ENCODE data around the gene GID4. TPM values are rescaled to one million over a fixed set of nuclear protein-coding genes. Genes with fewer than 3 reads are reported as not detected.

GID4 gene
- total and polyA plus RNA-seq, 2 of the 4 experiments (the other 2 are of a cell fraction), result 3.9 to 5.6 TPM

DNA sequence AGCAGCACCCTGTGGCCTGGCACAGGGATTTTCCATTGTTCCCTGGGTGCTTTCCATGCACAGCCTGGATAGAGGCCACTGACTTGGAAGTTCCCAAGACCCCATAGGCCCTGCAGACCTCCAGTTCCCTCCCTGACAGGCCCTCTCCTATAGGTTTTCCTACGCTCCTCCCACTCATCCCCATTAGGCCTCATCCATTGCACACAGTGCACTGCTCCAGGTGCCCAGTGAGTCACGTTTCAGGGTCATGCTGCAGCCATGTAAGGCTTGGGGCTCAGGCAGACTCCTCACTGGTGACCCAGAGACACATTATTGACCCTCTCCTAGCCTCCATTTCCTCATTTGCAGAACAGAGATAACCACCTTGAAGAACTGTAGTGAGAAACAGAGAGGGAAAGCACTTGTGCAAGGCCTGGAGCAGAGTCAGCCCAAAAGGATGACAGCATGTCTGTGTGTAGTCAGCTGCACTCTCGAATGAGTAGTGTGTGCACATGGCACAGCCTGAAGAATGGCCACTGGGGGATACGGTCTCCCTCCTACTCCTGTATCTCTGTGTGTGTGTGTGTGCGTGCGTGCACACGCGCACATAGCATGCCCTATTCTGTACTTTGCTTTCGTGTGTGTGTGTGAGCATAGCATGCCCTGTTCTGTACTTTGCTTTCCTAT is 39.7 kb upstream of the GID4 start:
- no peak overlapping the region for H3K23ac ChIP-seq (ENCODE audit: low read depth, low read length)
- intact Hi-C loops (cut with micrococcal nuclease), result no loop called here
- dilution Hi-C loops (cut with HindIII; ENCODE audit: low sequenced_read_pairs, unreplicated experiment), result no loop called here
- DNase-seq (peak; percentile 50), ATAC-seq (ENCODE audit: low read depth) (0 out of 2 replicates have a peak, but pooled peaks have one; percentile 27)
- H2BK5ac ChIP-seq (ENCODE audit: low read depth, low read length, poor library complexity, severe bottlenecking), result no peak overlapping the region
- H2AFZ ChIP-seq (replicated peaks; ENCODE audit: low read length, poor library complexity), result peak overlapping the region; percentile 74
- in situ Hi-C loops (cut with MboI; ENCODE audit: low sequenced_read_pairs), result no loop called here
- no peak overlapping the region for H3K27ac ChIP-seq (ENCODE audit: insufficient read depth, low read length)
- H4K8ac ChIP-seq (ENCODE audit: low read depth in 2 of 2, low read length in 2 of 2), result no peak overlapping the region
- no peak overlapping the region for H2AK5ac ChIP-seq (ENCODE audit: low read depth, low read length)
- BruUV-seq (replicated peaks), result no TSS peak
- no peak overlapping the region for H3K14ac ChIP-seq (replicated peaks; ENCODE audit: low read depth, low read length)
- no peaks in the 10 kb centered on the region for H3K36me3 ChIP-seq (ENCODE audit: control insufficient read depth, insufficient read depth, low read length)
- no peak overlapping the region for H3K56ac ChIP-seq (ENCODE audit: extremely low read depth, insufficient read depth, low read length)
- no peaks in the 10 kb centered on the region for H3K79me1 ChIP-seq (ENCODE audit: low read depth in 1 of 2, low read length in 2 of 2)
- no peaks in the 10 kb centered on the region for H4K20me1 ChIP-seq (ENCODE audit: insufficient read depth, low read length)
- H3K9me3 ChIP-seq (ENCODE audit: control insufficient read depth, insufficient read depth, low read length), result no peaks in the 10 kb centered on the region
- no peak overlapping the region for H4K5ac ChIP-seq (ENCODE audit: low read depth, low read length)
- no peak overlapping the region for H3K4me2 ChIP-seq (ENCODE audit: low read depth, low read length)
- peaks cover 7% of the 10 kb centered on the region; the same call in 1 of the 2 replicates for H3K4me1 ChIP-seq (ENCODE audit: control insufficient read depth, insufficient read depth, low read length)
- H2AK9ac ChIP-seq (replicated peaks; ENCODE audit: low read depth, low read length, poor library complexity), result no peak overlapping the region
- 86% methylated on average over 5 of the region's 9 CpGs; no CpG with 5 or more reads in 1 of the 2 experiments for WGBS, 2 experiments (ENCODE audit: extremely low coverage in 2 of 2, insufficient read length in 1 of 2)
- ChIA-PET CTCF (no interaction called here), POLR2A (ENCODE audit: unreplicated experiment) (no interaction called here)
- H3K27me3 ChIP-seq (ENCODE audit: control insufficient read depth, insufficient read depth, low read length), result no peaks in the 10 kb centered on the region
- no peak overlapping the region for H3K9ac ChIP-seq (ENCODE audit: low read depth, low read length)
- H3K9me1 ChIP-seq (ENCODE audit: insufficient read depth, low read length), result peaks cover 11% of the 10 kb centered on the region
- H3K18ac ChIP-seq (ENCODE audit: low read depth, low read length), result no peak overlapping the region
- H3K4me3 ChIP-seq (ENCODE audit: insufficient read depth, low read depth, low read length), result no peak overlapping the region
- H2BK20ac ChIP-seq (ENCODE audit: low read depth, low read length), result no peak overlapping the region
- no peak overlapping the region for H2BK15ac ChIP-seq (ENCODE audit: low read depth, low read length)
- H2BK120ac ChIP-seq (ENCODE audit: low read depth, low read length), result no peak overlapping the region
- no peak overlapping the region for H4K91ac ChIP-seq (ENCODE audit: insufficient read depth, low read depth, low read length)
- no peak overlapping the region for H3K4ac ChIP-seq (ENCODE audit: low read depth, low read length)
- TF ChIP-seq BHLHE40 (IDR thresholded peaks at IDR 0.05; ENCODE audit: low read depth, low read length), result peak; percentile 10; the same call in 1 of the 2 replicates
- TF ChIP-seq RFX5 (IDR thresholded peaks at IDR 0.05; ENCODE audit: low read depth, low read length), result no peak

Data from IMR-90 (cell line).